OCI-LY7 (cell line): ENCODE data around the gene ERBB2. TPM values are rescaled to one million over a fixed set of nuclear protein-coding genes. Genes with fewer than 3 reads are reported as not detected.
A peak's percentile ranks its signal among the peaks of the same experiment; 100 is the strongest.

ENCODE experiments used
- BruUV-seq: library from RNA; stranded (reverse); fragments of 400-500 nt; replicated peaks from 2 replicates; lab custom pipeline; 2021; lab: Mats Ljungman, UMichigan
- CTCF ChIA-PET: fragments of 300-600 bp; sonication (Branson Sonifier 250); formaldehyde crosslinking; loops from one replicate; lab custom pipeline; 2022; ENCODE audit warnings: antibody characterized with exemption; ENCODE audit not compliant: unreplicated experiment; lab: Charles Lee
- POLR2A ChIA-PET: fragments of 300-600 bp; sonication (Branson Sonifier 250); formaldehyde crosslinking; loops from one replicate; lab custom pipeline; 2022; ENCODE audit warnings: antibody characterized with exemption; lab: Charles Lee
- DNase-seq: peaks from one replicate; pipeline ENCODE4 v3.0.0-alpha.2; 2015; ENCODE audit warnings: low spot score
- H2AFZ ChIP-seq: fragments of 200-600 bp; sonication (generic), shearing (Covaris generic); 2 replicates; pipeline ENCODE4 v1.6.1; 2014; ENCODE audit warnings: mild to moderate bottlenecking, antibody characterized with exemption, low read length, moderate library complexity
- H3K27ac ChIP-seq: fragments of 200-600 bp; sonication (generic); 2 replicates; pipeline ENCODE4 v1.5.1; 2014; ENCODE audit warnings: mixed run types, low read depth, mild to moderate bottlenecking, moderate library complexity, low read length, inconsistent platforms; ENCODE audit not compliant: poor library complexity, severe bottlenecking
- H3K36me3 ChIP-seq: fragments of 200-600 bp; sonication (generic); 2 replicates; pipeline ENCODE4 v1.6.1; 2014; ENCODE audit warnings: mild to moderate bottlenecking, antibody characterized with exemption, low read length, moderate library complexity, mixed read lengths; ENCODE audit not compliant: insufficient read depth
- H3K4me1 ChIP-seq: fragments of 200-600 bp; sonication (generic); 2 replicates; pipeline ENCODE4 v1.5.1; 2014; ENCODE audit warnings: mild to moderate bottlenecking, low read length; ENCODE audit not compliant: insufficient read depth, poor library complexity, severe bottlenecking
- H3K4me2 ChIP-seq: fragments of 200-600 bp; sonication (generic); 2 replicates; pipeline ENCODE4 v1.6.1; 2014; ENCODE audit warnings: mild to moderate bottlenecking, low read length
- H3K4me3 ChIP-seq: fragments of 200-600 bp; sonication (generic); 2 replicates; pipeline ENCODE4 v1.5.1; 2014; ENCODE audit warnings: mild to moderate bottlenecking, low read depth, low read length; ENCODE audit not compliant: poor library complexity, severe bottlenecking
- H3K79me2 ChIP-seq: fragments of 200-600 bp; sonication (generic); 2 replicates; pipeline ENCODE4 v1.6.1; 2016; ENCODE audit warnings: low read depth, mild to moderate bottlenecking, low read length, moderate library complexity, mixed read lengths; ENCODE audit not compliant: insufficient read depth
- H3K9me2 ChIP-seq: fragments of 200-600 bp; sonication (generic); 2 replicates; pipeline ENCODE4 v1.6.1; 2016; ENCODE audit warnings: mild to moderate bottlenecking, low read length, mixed read lengths; ENCODE audit not compliant: insufficient read depth
- H3K9me3 ChIP-seq: fragments of 200-600 bp; sonication (generic); 2 replicates; pipeline ENCODE4 v1.6.1; 2014; ENCODE audit warnings: mild to moderate bottlenecking, mixed run types, low read length, mixed read lengths
- H4K20me1 ChIP-seq: fragments of 200-600 bp; sonication (generic); 2 replicates; pipeline ENCODE4 v1.6.1; 2014; ENCODE audit warnings: mild to moderate bottlenecking, antibody characterized with exemption, low read length, moderate library complexity, mixed read lengths; ENCODE audit not compliant: insufficient read depth
- EZH2phosphoT487 ChIP-seq: fragments of 200-600 bp; sonication (generic); IDR thresholded peaks from 2 replicates; pipeline ENCODE4 v1.6.1; 2018; ENCODE audit warnings: low read depth, borderline replicate concordance, mild to moderate bottlenecking, mixed run types, antibody characterized with exemption, low read length, moderate library complexity, mixed read lengths
- intact Hi-C: fragments of 100-400 bp; cut with micrococcal nuclease; formaldehyde crosslinking; loops from one replicate; pipeline ENCODE4 v1.10.0; 2022; ENCODE audit not compliant: unreplicated experiment
- total RNA-seq, 2 experiments: library from RNA; depleted of rRNA in 1 of 2; stranded (reverse); fragments of >200 nt in 1 of 2; shearing (Covaris generic) in 1 of 2; gene quantifications; 2 replicates each; pipeline ENCODE4 v1.2.3, GENCODE V29; 2014 to 2022
- TF ChIP-seq, protein P1 (sequence below): fragments of 200-600 bp; sonication (generic); conservative IDR thresholded peaks from 2 replicates; pipeline ENCODE4 v1.5.1; 2014; ENCODE audit warnings: mild to moderate bottlenecking, antibody characterized with exemption, low read length, moderate library complexity, mixed read lengths

Gene ERBB2
- total RNA-seq, 2 experiments from 2014 or later, result 6.5 to 11.4 TPM

- intact Hi-C loops, result no loop called here
- Histone ChIP-seq H4K20me1 (no peaks in the 10 kb centered on the region; the same call in 1 of the 2 replicates), H3K4me2 (no peak overlapping the region), H3K4me1 (no peaks in the 10 kb centered on the region), H3K9me2 (no peaks in the 10 kb centered on the region), H3K4me3 (no peak overlapping the region), H3K9me3 (no peaks in the 10 kb centered on the region), H3K79me2 (no peaks in the 10 kb centered on the region), H2AFZ (no peak overlapping the region), H3K36me3 (peaks cover 23% of the 10 kb centered on the region; the same call in 1 of the 2 replicates), H3K27ac (no peak overlapping the region)
- ChIA-PET POLR2A (no interaction called here), CTCF (interaction anchor here (0.8 to 1.4 kb wide), 3 partner anchors 15 to 32 kb away, joined by 3 read pairs; partner anchors contain the start of gene PNMT)
- DNase-seq, result peak; percentile 62
- TF ChIP-seq, protein P1, sequence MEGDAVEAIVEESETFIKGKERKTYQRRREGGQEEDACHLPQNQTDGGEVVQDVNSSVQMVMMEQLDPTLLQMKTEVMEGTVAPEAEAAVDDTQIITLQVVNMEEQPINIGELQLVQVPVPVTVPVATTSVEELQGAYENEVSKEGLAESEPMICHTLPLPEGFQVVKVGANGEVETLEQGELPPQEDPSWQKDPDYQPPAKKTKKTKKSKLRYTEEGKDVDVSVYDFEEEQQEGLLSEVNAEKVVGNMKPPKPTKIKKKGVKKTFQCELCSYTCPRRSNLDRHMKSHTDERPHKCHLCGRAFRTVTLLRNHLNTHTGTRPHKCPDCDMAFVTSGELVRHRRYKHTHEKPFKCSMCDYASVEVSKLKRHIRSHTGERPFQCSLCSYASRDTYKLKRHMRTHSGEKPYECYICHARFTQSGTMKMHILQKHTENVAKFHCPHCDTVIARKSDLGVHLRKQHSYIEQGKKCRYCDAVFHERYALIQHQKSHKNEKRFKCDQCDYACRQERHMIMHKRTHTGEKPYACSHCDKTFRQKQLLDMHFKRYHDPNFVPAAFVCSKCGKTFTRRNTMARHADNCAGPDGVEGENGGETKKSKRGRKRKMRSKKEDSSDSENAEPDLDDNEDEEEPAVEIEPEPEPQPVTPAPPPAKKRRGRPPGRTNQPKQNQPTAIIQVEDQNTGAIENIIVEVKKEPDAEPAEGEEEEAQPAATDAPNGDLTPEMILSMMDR, result peak; percentile 99
- no peak for TF ChIP-seq EZH2phosphoT487
- no TSS peak for BruUV-seq
Measured at GRCh38 chr17:39653662-39654331, 46.1 kb upstream of the ERBB2 start.

GRCh38 chr17:39655105-39655504, 44.8 kb upstream of the ERBB2 start:
- no TSS peak for BruUV-seq
- DNase-seq, result no peak
- H2AFZ ChIP-seq, result no peak overlapping the region
- H3K27ac ChIP-seq, result no peak overlapping the region
- H3K9me3 ChIP-seq, result no peaks in the 10 kb centered on the region
- CTCF ChIA-PET, result interaction anchor here (0.9 kb wide), 1 partner anchor 33 kb away, joined by 5 read pairs; the partner anchor contains the start of gene PGAP3
- POLR2A ChIA-PET, result no interaction called here
- intact Hi-C loops, result no loop called here
- no peaks in the 10 kb centered on the region; the same call in 1 of the 2 replicates for H4K20me1 ChIP-seq
- TF ChIP-seq EZH2phosphoT487, result no peak
- TF ChIP-seq, protein P1, result no peak
- H3K4me3 ChIP-seq, result no peak overlapping the region
- H3K36me3 ChIP-seq, result peaks cover 26% of the 10 kb centered on the region; the same call in 1 of the 2 replicates
- peaks cover 4% of the 10 kb centered on the region for H3K4me1 ChIP-seq
- no peak overlapping the region for H3K4me2 ChIP-seq
- no peaks in the 10 kb centered on the region for H3K79me2 ChIP-seq
- no peaks in the 10 kb centered on the region for H3K9me2 ChIP-seq

DNA sequence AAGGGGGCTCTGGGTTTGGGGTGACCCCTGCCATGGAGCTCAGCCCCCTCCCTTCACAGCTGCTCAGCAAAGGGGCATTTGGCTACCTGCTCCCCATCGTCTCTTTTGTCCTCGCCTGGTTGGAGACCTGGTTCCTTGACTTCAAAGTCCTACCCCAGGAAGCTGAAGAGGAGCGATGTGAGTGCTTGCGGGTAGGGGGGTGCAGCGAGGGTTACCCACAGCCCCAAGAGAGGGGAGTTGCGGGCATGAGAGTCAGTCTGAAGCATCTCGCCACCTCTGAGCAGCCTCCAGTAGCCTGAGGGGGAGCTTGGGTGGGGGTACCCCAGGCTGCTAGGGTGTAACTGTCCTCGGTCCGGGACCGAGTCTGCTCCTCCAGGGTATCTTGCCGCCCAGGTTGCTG, 41.5 kb upstream of the ERBB2 start:
- no peak overlapping the region for H3K4me3 ChIP-seq
- no peak overlapping the region for H3K4me2 ChIP-seq
- H3K9me3 ChIP-seq, result no peaks in the 10 kb centered on the region
- peaks cover 44% of the 10 kb centered on the region; the same call in 1 of the 2 replicates for H3K36me3 ChIP-seq
- no peak overlapping the region for H2AFZ ChIP-seq
- ChIA-PET CTCF (no interaction called here), POLR2A (no interaction called here)
- no peak overlapping the region for H3K27ac ChIP-seq
- H3K79me2 ChIP-seq, result no peaks in the 10 kb centered on the region
- peaks cover 4% of the 10 kb centered on the region for H3K4me1 ChIP-seq
- intact Hi-C loops, result no loop called here
- H4K20me1 ChIP-seq, result no peaks in the 10 kb centered on the region; the same call in 1 of the 2 replicates
- no TSS peak for BruUV-seq
- no peaks in the 10 kb centered on the region for H3K9me2 ChIP-seq
- TF ChIP-seq, protein P1, result no peak
- TF ChIP-seq EZH2phosphoT487, result no peak
- DNase-seq, result no peak
